Measurements from ENCODE around the gene DAW1. TPM values are rescaled to one million over a fixed set of nuclear protein-coding genes. Genes with fewer than 3 reads are reported as not detected.

The DAW1 gene
- total and polyA plus RNA-seq, 10 of the 15 experiments (the other 5 are each of a cell fraction or from before 2014, with no cell fraction given) = 0.04 TPM; not detected in 9

DNA sequence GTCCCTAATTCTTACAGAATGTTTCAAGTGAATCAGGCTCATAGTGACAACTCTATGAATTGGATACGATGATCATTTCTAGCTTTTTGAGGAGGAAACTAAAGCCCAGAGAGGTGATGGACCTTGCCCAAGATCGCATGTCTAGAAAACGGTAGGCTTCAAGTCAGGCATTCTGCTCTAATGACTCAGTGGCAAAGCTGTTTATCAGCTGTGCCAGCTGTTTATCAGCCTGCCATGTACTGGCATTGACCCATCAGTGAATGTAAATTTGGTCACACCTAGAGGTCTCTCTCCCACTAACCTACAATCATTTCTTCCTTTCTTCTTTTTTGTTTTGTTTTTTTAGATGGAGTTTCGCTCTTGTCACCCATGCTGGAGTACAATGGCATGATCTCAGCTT, 6.1 kb upstream of the DAW1 start:
- Histone ChIP-seq H4K20me1 (ENCODE audit: control insufficient read depth, insufficient read depth) (no peaks in the 10 kb centered on the region), H2AFZ (ENCODE audit: control insufficient read depth, low read depth, low read length) (no peak overlapping the region), H3K9ac (ENCODE audit: control insufficient read depth, insufficient read depth, low read length) (no peak overlapping the region), H3K27me3 (replicated peaks in 1 of 2; ENCODE audit: control insufficient read depth in 2 of 2, insufficient read depth in 2 of 2, low read length in 1 of 2) (no peaks in the 10 kb centered on the region; a peak in 1 of 4 replicates), H3K4me2 (ENCODE audit: control insufficient read depth, insufficient read depth) (no peak overlapping the region), H3K4me3 (no peak overlapping the region), H3K4me1 (ENCODE audit: control insufficient read depth, insufficient read depth, low read length) (no peaks in the 10 kb centered on the region), H3K27ac (ENCODE audit: control insufficient read depth, insufficient read depth) (no peak overlapping the region), H3K36me3 (ENCODE audit: control insufficient read depth in 2 of 2, insufficient read depth in 2 of 2, low read length in 1 of 2) (no peaks in the 10 kb centered on the region), H3K9me3 (replicated peaks; ENCODE audit: control insufficient read depth, insufficient read depth, low read length) (no peaks in the 10 kb centered on the region), H3K79me2 (ENCODE audit: control insufficient read depth, insufficient read depth, low read length) (no peaks in the 10 kb centered on the region)
- CTCF ChIA-PET = interaction anchor here (0.9 to 6.4 kb wide), 4 partner anchors 25 to 385 kb away, joined by 3 to 387 read pairs (median 3); no protein-coding TSS in a partner anchor
- no TSS peak for BruUV-seq (replicated peaks)
- RAD21 ChIA-PET (ENCODE audit: unreplicated experiment) = interaction anchor here (5.8 kb wide), 1 partner anchor 99 kb away, joined by 60 read pairs; no protein-coding TSS in a partner anchor
- intact Hi-C loops (cut with micrococcal nuclease; ENCODE audit: unreplicated experiment) = no loop called here
- FAIRE-seq (no peak), DNase-seq (ENCODE audit: low read depth, low spot score) (no peak), ATAC-seq (no peak)
- POLR2A ChIA-PET = no interaction called here
- SMC1A ChIA-PET (ENCODE audit: uncharacterized antibody, unreplicated experiment) = interaction anchor here (1.1 to 6.6 kb wide), 5 partner anchors 9 to 207 kb away, joined by 4 to 109 read pairs (median 45); no protein-coding TSS in a partner anchor
- TF ChIP-seq STAT3 (IDR thresholded peaks at IDR 0.05; ENCODE audit: low read depth, low read length) (no peak), YY1 (IDR thresholded peaks at IDR 0.05; ENCODE audit: low read depth, low read length) (no peak), SMAD5 (IDR thresholded peaks at IDR 0.05; ENCODE audit: low read depth) (no peak)
- TF ChIP-seq, protein P1, sequence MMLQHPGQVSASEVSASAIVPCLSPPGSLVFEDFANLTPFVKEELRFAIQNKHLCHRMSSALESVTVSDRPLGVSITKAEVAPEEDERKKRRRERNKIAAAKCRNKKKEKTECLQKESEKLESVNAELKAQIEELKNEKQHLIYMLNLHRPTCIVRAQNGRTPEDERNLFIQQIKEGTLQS (IDR thresholded peaks at IDR 0.05; ENCODE audit: borderline replicate concordance, extremely low read depth, low read depth, low read length) = no peak
- 43% methylated on average over 4 of the region's 4 CpGs for WGBS (ENCODE audit: insufficient coverage, insufficient replicate concordance, low lambda C conversion rate, missing lambda C conversion rate)
- in situ Hi-C loops (cut with MboI) = no loop called here

DNA sequence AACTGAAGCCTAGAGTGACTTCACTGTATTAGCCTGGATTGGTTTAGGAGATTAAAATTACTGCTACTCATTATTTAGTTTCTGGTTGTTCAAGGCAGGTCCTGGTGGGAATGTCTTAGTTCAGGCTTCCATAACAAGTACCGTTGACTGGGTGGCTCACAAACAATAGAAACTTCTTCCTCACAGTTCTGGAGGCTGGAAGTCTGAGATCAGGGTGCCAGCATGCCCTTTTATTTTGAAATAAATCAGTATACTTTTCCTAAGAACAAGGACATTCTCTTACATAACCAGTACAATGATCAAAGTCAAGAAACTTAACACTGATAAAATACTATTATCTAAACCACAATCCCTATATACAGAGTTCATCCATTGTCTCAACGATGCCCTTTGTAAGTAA, 4.0 kb upstream of the DAW1 start:
- Histone ChIP-seq H3K9me3 (replicated peaks; ENCODE audit: control insufficient read depth, insufficient read depth, low read length) (no peaks in the 10 kb centered on the region), H3K4me2 (ENCODE audit: control insufficient read depth, insufficient read depth) (no peak overlapping the region), H3K4me3 (no peak overlapping the region), H2AFZ (ENCODE audit: control insufficient read depth, low read depth, low read length) (no peak overlapping the region), H4K20me1 (ENCODE audit: control insufficient read depth, insufficient read depth) (no peaks in the 10 kb centered on the region), H3K79me2 (ENCODE audit: control insufficient read depth, insufficient read depth, low read length) (no peaks in the 10 kb centered on the region), H3K27me3 (replicated peaks in 1 of 2; ENCODE audit: control insufficient read depth in 2 of 2, insufficient read depth in 2 of 2, low read length in 1 of 2) (peaks cover 0 to 11% of the 10 kb centered on the region in 2 experiments; a peak in 2 of 4 replicates), H3K27ac (ENCODE audit: control insufficient read depth, insufficient read depth) (no peak overlapping the region), H3K9ac (ENCODE audit: control insufficient read depth, insufficient read depth, low read length) (no peak overlapping the region), H3K4me1 (ENCODE audit: control insufficient read depth, insufficient read depth, low read length) (no peaks in the 10 kb centered on the region), H3K36me3 (ENCODE audit: control insufficient read depth in 2 of 2, insufficient read depth in 2 of 2, low read length in 1 of 2) (no peaks in the 10 kb centered on the region)
- TF ChIP-seq ZSCAN29 (IDR thresholded peaks at IDR 0.05) (no peak), NFYB (IDR thresholded peaks at IDR 0.05; ENCODE audit: insufficient read depth, low read depth, low read length) (no peak)
- TF ChIP-seq, protein P2, sequence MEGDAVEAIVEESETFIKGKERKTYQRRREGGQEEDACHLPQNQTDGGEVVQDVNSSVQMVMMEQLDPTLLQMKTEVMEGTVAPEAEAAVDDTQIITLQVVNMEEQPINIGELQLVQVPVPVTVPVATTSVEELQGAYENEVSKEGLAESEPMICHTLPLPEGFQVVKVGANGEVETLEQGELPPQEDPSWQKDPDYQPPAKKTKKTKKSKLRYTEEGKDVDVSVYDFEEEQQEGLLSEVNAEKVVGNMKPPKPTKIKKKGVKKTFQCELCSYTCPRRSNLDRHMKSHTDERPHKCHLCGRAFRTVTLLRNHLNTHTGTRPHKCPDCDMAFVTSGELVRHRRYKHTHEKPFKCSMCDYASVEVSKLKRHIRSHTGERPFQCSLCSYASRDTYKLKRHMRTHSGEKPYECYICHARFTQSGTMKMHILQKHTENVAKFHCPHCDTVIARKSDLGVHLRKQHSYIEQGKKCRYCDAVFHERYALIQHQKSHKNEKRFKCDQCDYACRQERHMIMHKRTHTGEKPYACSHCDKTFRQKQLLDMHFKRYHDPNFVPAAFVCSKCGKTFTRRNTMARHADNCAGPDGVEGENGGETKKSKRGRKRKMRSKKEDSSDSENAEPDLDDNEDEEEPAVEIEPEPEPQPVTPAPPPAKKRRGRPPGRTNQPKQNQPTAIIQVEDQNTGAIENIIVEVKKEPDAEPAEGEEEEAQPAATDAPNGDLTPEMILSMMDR (IDR thresholded peaks at IDR 0.05 in 2 of 3, conservative IDR thresholded peaks at IDR 0.05 in 1 of 3; ENCODE audit: control insufficient read depth in 2 of 3, extremely low read depth in 1 of 3, insufficient read depth in 1 of 3, low read depth in 3 of 3, low read length in 3 of 3) = no peak
- TF ChIP-seq, protein P3, sequence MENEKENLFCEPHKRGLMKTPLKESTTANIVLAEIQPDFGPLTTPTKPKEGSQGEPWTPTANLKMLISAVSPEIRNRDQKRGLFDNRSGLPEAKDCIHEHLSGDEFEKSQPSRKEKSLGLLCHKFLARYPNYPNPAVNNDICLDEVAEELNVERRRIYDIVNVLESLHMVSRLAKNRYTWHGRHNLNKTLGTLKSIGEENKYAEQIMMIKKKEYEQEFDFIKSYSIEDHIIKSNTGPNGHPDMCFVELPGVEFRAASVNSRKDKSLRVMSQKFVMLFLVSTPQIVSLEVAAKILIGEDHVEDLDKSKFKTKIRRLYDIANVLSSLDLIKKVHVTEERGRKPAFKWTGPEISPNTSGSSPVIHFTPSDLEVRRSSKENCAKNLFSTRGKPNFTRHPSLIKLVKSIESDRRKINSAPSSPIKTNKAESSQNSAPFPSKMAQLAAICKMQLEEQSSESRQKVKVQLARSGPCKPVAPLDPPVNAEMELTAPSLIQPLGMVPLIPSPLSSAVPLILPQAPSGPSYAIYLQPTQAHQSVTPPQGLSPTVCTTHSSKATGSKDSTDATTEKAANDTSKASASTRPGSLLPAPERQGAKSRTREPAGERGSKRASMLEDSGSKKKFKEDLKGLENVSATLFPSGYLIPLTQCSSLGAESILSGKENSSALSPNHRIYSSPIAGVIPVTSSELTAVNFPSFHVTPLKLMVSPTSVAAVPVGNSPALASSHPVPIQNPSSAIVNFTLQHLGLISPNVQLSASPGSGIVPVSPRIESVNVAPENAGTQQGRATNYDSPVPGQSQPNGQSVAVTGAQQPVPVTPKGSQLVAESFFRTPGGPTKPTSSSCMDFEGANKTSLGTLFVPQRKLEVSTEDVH (IDR thresholded peaks at IDR 0.05; ENCODE audit: low read depth, partially characterized antibody) = no peak
- TF ChIP-seq, protein P4, sequence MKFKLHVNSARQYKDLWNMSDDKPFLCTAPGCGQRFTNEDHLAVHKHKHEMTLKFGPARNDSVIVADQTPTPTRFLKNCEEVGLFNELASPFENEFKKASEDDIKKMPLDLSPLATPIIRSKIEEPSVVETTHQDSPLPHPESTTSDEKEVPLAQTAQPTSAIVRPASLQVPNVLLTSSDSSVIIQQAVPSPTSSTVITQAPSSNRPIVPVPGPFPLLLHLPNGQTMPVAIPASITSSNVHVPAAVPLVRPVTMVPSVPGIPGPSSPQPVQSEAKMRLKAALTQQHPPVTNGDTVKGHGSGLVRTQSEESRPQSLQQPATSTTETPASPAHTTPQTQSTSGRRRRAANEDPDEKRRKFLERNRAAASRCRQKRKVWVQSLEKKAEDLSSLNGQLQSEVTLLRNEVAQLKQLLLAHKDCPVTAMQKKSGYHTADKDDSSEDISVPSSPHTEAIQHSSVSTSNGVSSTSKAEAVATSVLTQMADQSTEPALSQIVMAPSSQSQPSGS (IDR thresholded peaks at IDR 0.05; ENCODE audit: low read length) = no peak
- ChIA-PET CTCF (interaction anchor here (1.4 to 1.8 kb wide), 3 partner anchors 23 to 209 kb away, joined by 4 to 8 read pairs (median 5); no protein-coding TSS in a partner anchor), SMC1A (ENCODE audit: uncharacterized antibody, unreplicated experiment) (interaction anchor here (1.0 kb wide), 1 partner anchor 12 kb away, joined by 3 read pairs; no protein-coding TSS in a partner anchor), POLR2A (no interaction called here), RAD21 (ENCODE audit: unreplicated experiment) (no interaction called here)
- BruUV-seq (replicated peaks) = no TSS peak
- no peak for ATAC-seq
- intact Hi-C loops (cut with micrococcal nuclease; ENCODE audit: unreplicated experiment) = no loop called here
- WGBS (ENCODE audit: insufficient coverage, insufficient replicate concordance, low lambda C conversion rate, missing lambda C conversion rate) = 26% methylated on average over 2 of the region's 2 CpGs
- FAIRE-seq = no peak
- in situ Hi-C loops (cut with MboI) = no loop called here
- DNase-seq (ENCODE audit: low read depth, low spot score) = no peak

All from GM12878 (cell line).